K562 (cell line): ENCODE measurements around the gene SPEG. TPM values are rescaled to one million over a fixed set of nuclear protein-coding genes. Genes with fewer than 3 reads are reported as not detected.

ENCODE experiments used
- ATF3 ChIP-seq, 2 experiments: fragments of 450-650 bp in 1 of 2; sonication (generic) in 1 of 2; formaldehyde crosslinking in 1 of 2; IDR thresholded peaks in 1 of 2; conservative IDR thresholded peaks in 1 of 2; 2 replicates each; pipeline versions ENCODE4 v1.6.1 to v1.8.1; 2016 to 2023; ENCODE audit warnings: mild to moderate bottlenecking in 2 of 2, moderate library complexity in 2 of 2, inconsistent platforms in 1 of 2, missing genetic modification reagents in 1 of 2
- BRD9 ChIP-seq: fragments of 450-650 bp; IDR thresholded peaks from 2 replicates; pipeline ENCODE4 v1.6.1; 2018; ENCODE audit warnings: low read depth; ENCODE audit not compliant: partially characterized antibody
- CREBBP ChIP-seq: IDR thresholded peaks from one replicate; pipeline ENCODE4 v1.6.1; 2012; ENCODE audit warnings: low read depth, mild to moderate bottlenecking, control low read depth, inconsistent platforms, low read length
- DEAF1 ChIP-seq: fragments of 450-650 bp; formaldehyde crosslinking; IDR thresholded peaks from 2 replicates; pipeline ENCODE4 v1.4.0; 2020; ENCODE audit warnings: mild to moderate bottlenecking, moderate library complexity
- DNMT1 ChIP-seq: fragments of 450-650 bp; IDR thresholded peaks from 2 replicates; pipeline ENCODE4 v1.6.1; 2016; ENCODE audit warnings: antibody characterized with exemption, mild to moderate bottlenecking
- EGR1 ChIP-seq: fragments of 450-650 bp; conservative IDR thresholded peaks from 2 replicates; pipeline ENCODE4 v1.6.1; 2017; ENCODE audit warnings: mild to moderate bottlenecking
- FOXA3 ChIP-seq, 2 experiments: fragments of 450-650 bp in 1 of 2; sonication (generic) in 1 of 2; formaldehyde crosslinking; IDR thresholded peaks in 1 of 2; conservative IDR thresholded peaks in 1 of 2; 2 replicates each; pipeline versions ENCODE4 v1.4.0 to v1.8.0; 2020 to 2022; ENCODE audit warnings: mild to moderate bottlenecking in 2 of 2, missing genetic modification reagents in 1 of 2
- GTF2A2 ChIP-seq: IDR thresholded peaks from 2 replicates; pipeline ENCODE4 v1.6.1; 2016; ENCODE audit warnings: mild to moderate bottlenecking, missing genetic modification characterization, missing compliant biosample characterization
- KLF16 ChIP-seq: IDR thresholded peaks from 2 replicates; pipeline ENCODE4 v1.6.1; 2016; ENCODE audit warnings: antibody characterized with exemption
- LEF1 ChIP-seq: fragments of 450-650 bp; IDR thresholded peaks from 2 replicates; pipeline ENCODE4 v1.6.1; 2016; ENCODE audit warnings: mild to moderate bottlenecking
- NCOA1 ChIP-seq: fragments of 450-650 bp; IDR thresholded peaks from 2 replicates; pipeline ENCODE4 v1.6.1; 2016; ENCODE audit warnings: low read depth
- PHB ChIP-seq: fragments of 250-450 bp; sonication (Bioruptor Pico); IDR thresholded peaks from 2 replicates; pipeline ENCODE4 v1.5.0; 2021
- PHB2 ChIP-seq: fragments of 450-650 bp; IDR thresholded peaks from 2 replicates; pipeline ENCODE4 v1.6.1; 2017; ENCODE audit warnings: low read depth
- ZBTB8A ChIP-seq: fragments of 450-650 bp; IDR thresholded peaks from 2 replicates; pipeline ENCODE4 v1.6.1; 2018; ENCODE audit warnings: mild to moderate bottlenecking, moderate library complexity; ENCODE audit not compliant: partially characterized antibody
- ZNF551 ChIP-seq: fragments of 250-450 bp; sonication (Bioruptor Pico); IDR thresholded peaks from 2 replicates; pipeline ENCODE4 v1.5.0; 2021; ENCODE audit warnings: mild to moderate bottlenecking, moderate library complexity
- polyA plus RNA-seq, 8 experiments: library from polyadenylated mRNA; depleted of rRNA in 4 of 8; stranded (reverse) in 5 of 8; unstranded in 3 of 8; fragments of >200 nt; fragmentation: Nextera tagmentation in 2 of 8; fragmentation: Illumina TruSeq in 1 of 8; extraction: Ambion mirVana in 2 of 8; extraction: Trizol in 1 of 8; gene quantifications; 2 replicates each; pipeline versions ENCODE4 v1.2.1 to v1.2.3, GENCODE V29; 2011 to 2014; ENCODE audit warnings: inconsistent platforms in 1 of 8, missing spikeins in 1 of 8
- total RNA-seq, 7 experiments: library from RNA; depleted of rRNA in 6 of 7; stranded (reverse); fragments of >200 nt in 6 of 7; fragmentation: Illumina TruSeq in 2 of 7; extraction: Trizol in 2 of 7; gene quantifications; 2 replicates each; pipeline versions ENCODE4 v1.2.1 to v1.2.3, GENCODE V29; 2011 to 2021; ENCODE audit warnings: low replicate concordance in 1 of 7
- TF ChIP-seq, protein P1 (sequence below): fragments of 450-650 bp; IDR thresholded peaks from 2 replicates; pipeline ENCODE4 v1.6.1; 2016; ENCODE audit warnings: mild to moderate bottlenecking
- TF ChIP-seq, protein P2 (sequence below): sonication (generic); formaldehyde crosslinking; IDR thresholded peaks from 2 replicates; pipeline ENCODE4 v1.8.1; 2022; ENCODE audit warnings: missing genetic modification reagents
- TF ChIP-seq, protein P3 (sequence below): fragments of 250-450 bp; sonication (Bioruptor Pico); IDR thresholded peaks from 2 replicates; pipeline ENCODE4 v1.4.0; 2020; ENCODE audit warnings: borderline replicate concordance

Gene SPEG
- total and polyA plus RNA-seq, 9 of the 15 experiments (the other 6 are each of a cell fraction or from before 2014, with no cell fraction given): 0.49 to 8.7 (median 3.0) TPM

GRCh38 chr2:219514196-219514761 lies 79.6 kb downstream of the SPEG start, which contains the start of gene ASIC4 (continued):
- TF ChIP-seq, protein P1, sequence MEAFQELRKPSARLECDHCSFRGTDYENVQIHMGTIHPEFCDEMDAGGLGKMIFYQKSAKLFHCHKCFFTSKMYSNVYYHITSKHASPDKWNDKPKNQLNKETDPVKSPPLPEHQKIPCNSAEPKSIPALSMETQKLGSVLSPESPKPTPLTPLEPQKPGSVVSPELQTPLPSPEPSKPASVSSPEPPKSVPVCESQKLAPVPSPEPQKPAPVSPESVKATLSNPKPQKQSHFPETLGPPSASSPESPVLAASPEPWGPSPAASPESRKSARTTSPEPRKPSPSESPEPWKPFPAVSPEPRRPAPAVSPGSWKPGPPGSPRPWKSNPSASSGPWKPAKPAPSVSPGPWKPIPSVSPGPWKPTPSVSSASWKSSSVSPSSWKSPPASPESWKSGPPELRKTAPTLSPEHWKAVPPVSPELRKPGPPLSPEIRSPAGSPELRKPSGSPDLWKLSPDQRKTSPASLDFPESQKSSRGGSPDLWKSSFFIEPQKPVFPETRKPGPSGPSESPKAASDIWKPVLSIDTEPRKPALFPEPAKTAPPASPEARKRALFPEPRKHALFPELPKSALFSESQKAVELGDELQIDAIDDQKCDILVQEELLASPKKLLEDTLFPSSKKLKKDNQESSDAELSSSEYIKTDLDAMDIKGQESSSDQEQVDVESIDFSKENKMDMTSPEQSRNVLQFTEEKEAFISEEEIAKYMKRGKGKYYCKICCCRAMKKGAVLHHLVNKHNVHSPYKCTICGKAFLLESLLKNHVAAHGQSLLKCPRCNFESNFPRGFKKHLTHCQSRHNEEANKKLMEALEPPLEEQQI: no peak
- TF ChIP-seq DEAF1: peak; percentile 39; the same call in 1 of the 2 replicates
- no peak for TF ChIP-seq ZBTB8A
- TF ChIP-seq, protein P2, sequence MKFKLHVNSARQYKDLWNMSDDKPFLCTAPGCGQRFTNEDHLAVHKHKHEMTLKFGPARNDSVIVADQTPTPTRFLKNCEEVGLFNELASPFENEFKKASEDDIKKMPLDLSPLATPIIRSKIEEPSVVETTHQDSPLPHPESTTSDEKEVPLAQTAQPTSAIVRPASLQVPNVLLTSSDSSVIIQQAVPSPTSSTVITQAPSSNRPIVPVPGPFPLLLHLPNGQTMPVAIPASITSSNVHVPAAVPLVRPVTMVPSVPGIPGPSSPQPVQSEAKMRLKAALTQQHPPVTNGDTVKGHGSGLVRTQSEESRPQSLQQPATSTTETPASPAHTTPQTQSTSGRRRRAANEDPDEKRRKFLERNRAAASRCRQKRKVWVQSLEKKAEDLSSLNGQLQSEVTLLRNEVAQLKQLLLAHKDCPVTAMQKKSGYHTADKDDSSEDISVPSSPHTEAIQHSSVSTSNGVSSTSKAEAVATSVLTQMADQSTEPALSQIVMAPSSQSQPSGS: no peak
- TF ChIP-seq ZNF551 (CRISPR knock-in tag): no peak
- no peak for TF ChIP-seq DNMT1
- no peak for TF ChIP-seq ATF3 (IDR thresholded peaks at IDR 0.05)
- no peak for TF ChIP-seq ATF3 (CRISPR knock-in tag; conservative IDR thresholded peaks at IDR 0.05)
- TF ChIP-seq BRD9: no peak
- TF ChIP-seq GTF2A2 (tag): no peak
- TF ChIP-seq FOXA3 (CRISPR knock-in tag; conservative IDR thresholded peaks at IDR 0.05 in 1 of 2, IDR thresholded peaks at IDR 0.05 in 1 of 2): 0 out of 4 replicates have a peak, but pooled peaks of 1 of the 2 experiments have one; percentile 30
- peak; percentile 59 for TF ChIP-seq EGR1
- peak; percentile 92 for TF ChIP-seq LEF1
- TF ChIP-seq CREBBP: no peak
- TF ChIP-seq PHB2: peak; percentile 67; the same call in 1 of the 2 replicates
- peak; percentile 76 for TF ChIP-seq NCOA1
- TF ChIP-seq KLF16: peak; percentile 87
- TF ChIP-seq PHB: no peak
- TF ChIP-seq, protein P3, sequence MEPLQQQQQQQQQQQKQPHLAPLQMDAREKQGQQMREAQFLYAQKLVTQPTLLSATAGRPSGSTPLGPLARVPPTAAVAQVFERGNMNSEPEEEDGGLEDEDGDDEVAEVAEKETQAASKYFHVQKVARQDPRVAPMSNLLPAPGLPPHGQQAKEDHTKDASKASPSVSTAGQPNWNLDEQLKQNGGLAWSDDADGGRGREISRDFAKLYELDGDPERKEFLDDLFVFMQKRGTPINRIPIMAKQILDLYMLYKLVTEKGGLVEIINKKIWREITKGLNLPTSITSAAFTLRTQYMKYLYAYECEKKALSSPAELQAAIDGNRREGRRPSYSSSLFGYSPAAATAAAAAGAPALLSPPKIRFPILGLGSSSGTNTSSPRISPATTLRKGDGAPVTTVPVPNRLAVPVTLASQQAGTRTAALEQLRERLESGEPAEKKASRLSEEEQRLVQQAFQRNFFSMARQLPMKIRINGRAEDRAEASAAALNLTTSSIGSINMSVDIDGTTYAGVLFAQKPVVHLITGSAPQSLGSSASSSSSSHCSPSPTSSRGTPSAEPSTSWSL: no peak
